Limb (tissue), 2 donors: ENCODE results near the gene CARD18.
"Not testable (repeated sequence)": the region's sequence is repeated elsewhere in the genome, so short reads cannot be mapped to it uniquely, and the experiment has no call there.

Experiments used
- DNase-seq, 2 donors: peaks; one replicate each; pipeline ENCODE4 v3.0.0-alpha.2; 2016; ENCODE audit errors: extremely low spot score in 2 of 2

The CARD18 gene

DNA sequence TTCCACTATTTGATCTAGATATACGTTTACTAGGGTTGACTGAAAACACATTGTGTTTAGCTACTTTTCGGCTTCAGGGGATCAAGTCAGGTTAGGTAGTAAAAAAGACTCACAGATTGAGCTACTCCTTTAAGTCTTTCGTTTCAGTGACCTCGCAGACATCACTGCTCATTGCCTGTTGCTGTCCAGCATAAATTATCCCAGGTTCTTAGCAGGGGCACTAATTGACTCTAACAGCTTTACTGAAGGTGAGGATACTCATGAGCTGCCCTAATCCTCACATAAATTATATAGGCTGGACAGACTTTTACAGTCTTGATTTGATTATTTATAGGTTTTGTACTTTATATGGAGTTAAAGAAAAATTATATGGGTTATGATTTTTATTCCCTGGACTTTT lies 3.7 kb downstream of the CARD18 start:
- DNase-seq: no peak

- DNase-seq: no peak
These were observed 6.7 kb downstream of the CARD18 start for GRCh38 chr11:105132716-105133511.

GRCh38 chr11:105130189-105130813 lies 9.3 kb downstream of the CARD18 start:
- no peak for DNase-seq

- no peak for DNase-seq
These were observed 14.8 kb downstream of the CARD18 start for GRCh38 chr11:105124756-105125155.

GRCh38 chr11:105111145-105111944 lies 28.2 kb downstream of the CARD18 start:
- DNase-seq: no peak

GRCh38 chr11:105110688-105111030 lies 28.9 kb downstream of the CARD18 start:
- no peak for DNase-seq

- no peak for DNase-seq
These were observed 29.5 kb downstream of the CARD18 start for GRCh38 chr11:105109855-105110687.

DNA sequence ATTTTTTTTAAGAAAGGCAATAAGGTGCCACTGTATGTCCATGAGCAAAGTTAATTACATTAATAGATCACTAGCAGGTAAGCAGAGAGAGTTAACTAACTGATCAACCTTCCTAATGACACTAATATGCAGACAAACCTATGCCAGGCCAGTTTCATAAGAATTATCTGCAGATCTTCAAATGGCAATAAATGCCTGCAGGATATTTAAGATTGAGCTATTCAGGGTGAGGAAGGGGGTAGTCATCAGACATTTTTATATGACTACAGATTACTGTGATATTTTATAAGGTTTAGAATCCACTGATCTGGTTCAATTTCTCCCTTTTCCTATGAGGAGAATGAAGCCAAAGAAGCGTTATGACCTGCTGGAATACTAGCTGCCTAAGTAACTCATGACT lies 30.2 kb downstream of the CARD18 start:
- DNase-seq: no peak

- DNase-seq: no peak
These were observed 31.3 kb downstream of the CARD18 start for GRCh38 chr11:105108247-105108646.

DNA sequence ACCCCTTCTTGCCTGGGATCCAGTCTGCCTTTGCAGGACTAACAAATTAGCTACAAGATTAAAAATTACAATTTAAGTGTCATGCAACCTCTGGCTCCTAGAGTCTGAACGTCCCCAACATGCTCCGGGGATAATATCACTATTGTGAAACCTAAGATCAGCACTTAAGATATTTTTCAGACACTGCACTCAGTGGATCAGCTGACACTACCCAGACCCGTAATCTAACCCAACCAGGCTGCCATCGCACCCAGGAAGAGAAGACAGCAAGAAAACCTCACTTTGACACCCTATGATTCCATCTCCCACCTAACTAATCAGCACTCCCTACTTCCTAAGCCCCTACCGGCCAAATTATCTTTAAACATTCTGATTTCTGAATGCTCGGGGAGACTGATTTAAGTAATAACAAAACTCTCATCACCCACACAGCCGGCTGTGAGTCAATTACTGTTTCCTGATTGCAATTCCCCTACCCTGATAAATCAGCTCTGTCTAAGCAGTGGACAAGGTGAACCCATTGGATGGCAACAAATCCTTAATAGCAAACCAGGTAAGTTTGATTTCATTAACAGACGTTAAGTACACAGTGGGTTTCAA lies 32.2 kb downstream of the CARD18 start:
- DNase-seq: not testable (repeated sequence)

GRCh38 chr11:105106140-105106539 lies 33.4 kb downstream of the CARD18 start:
- DNase-seq: no peak

- DNase-seq: no peak
These were observed 35.3 kb downstream of the CARD18 start for GRCh38 chr11:105104292-105104691.

GRCh38 chr11:105103336-105103735 lies 36.2 kb downstream of the CARD18 start:
- no peak for DNase-seq

DNA sequence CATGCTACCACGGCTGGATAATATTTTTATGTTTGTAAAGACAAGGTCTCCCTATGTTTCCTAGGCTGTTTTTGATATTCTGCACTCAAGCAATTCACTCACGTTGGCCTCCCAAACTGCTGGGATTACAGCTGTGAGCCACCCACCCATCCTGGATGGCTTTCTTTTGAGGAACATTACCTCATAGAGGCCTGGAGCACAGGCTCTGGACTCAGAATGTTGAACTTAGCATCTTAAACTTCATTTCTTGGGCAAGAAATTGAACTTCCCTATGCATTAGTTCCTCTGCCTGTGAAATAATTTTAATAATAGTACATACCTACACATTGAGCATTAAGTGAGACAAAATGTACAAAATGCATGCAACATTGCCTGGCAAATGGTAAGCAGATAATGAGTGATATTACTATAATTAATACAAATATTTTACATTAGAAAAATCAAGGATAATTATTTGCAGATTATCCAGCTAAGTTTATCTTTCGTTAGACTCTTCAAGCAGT lies 37.4 kb downstream of the CARD18 start:
- DNase-seq: not testable (repeated sequence)

- DNase-seq: no peak
These were observed 38.5 kb downstream of the CARD18 start for GRCh38 chr11:105100981-105101630.

- no peak for DNase-seq
These were observed 39.4 kb downstream of the CARD18 start for GRCh38 chr11:105100206-105100605.

GRCh38 chr11:105099594-105099993 lies 40.0 kb downstream of the CARD18 start:
- not testable (repeated sequence) for DNase-seq

- no peak for DNase-seq
These were observed 47.0 kb downstream of the CARD18 start for GRCh38 chr11:105092256-105093239.
